Inferior parietal cortex (tissue), 1 donor: Measurements from ENCODE around the gene TBC1D10A.

ENCODE experiments used
- DNase-seq: peaks from one replicate; pipeline ENCODE4 v3.0.0-alpha.2; 2016; ENCODE audit errors: extremely low spot score

The TBC1D10A gene

GRCh38 chr22:30266445-30267381 lies 60.0 kb downstream of the TBC1D10A start, which contains the start of gene OSM:
OSM (minus strand) TSS chr22:30266851; CDS start chr22:30266799, 52 bp downstream.
- no peak for DNase-seq

- no peak for DNase-seq
Observed at GRCh38 chr22:30265823-30266444, 60.8 kb downstream of the TBC1D10A start.

DNA sequence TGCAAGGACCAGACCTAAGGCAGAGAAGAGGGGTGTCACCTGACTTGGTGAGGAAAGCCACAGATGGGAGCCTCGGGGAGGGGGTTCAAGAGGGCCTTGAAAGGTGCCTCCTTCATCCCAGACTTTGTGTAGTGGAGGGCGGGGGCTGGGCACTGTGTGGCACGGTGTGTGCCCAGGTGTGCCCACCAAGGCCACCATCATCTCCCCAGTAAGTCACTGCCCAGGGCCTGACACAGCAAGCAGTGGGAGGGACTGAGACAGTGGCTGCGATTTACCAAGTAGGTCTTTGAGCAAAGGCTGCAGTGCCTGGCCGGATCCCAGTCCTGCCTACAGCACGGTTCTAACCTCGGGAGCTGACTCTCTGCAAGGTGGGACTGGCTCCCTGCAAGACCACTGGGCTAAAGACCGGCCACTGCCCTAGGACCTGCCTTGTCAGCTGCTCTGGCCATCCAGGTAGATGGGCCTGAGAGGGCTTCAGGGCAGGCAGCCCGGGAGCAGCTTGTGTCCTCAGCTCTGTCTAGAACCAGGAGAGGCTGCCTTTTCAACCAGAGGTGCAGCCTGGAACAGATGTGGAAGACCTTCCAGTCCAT lies 61.5 kb downstream of the TBC1D10A start:
- DNase-seq, result no peak

DNA sequence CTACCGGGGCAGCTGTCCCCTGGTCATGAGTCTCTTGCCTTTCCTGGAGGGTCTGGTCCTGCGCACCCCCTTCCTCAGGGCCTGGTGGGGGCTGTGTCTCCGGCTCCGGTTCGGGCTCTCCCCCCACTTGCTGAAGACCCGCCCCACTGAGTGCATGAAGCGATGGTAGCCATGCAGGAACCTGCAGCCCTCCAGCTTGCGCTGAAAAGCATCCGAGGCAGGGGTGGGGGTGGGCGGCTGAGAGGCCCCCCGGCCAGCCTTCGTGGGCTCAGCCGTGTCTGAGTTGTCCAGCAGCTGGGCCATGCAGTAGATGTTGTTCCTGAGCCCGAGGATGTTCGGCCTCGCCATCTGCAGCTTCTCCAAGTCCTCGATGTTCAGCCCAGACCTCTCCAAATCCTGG lies 62.9 kb downstream of the TBC1D10A start:
- no peak for DNase-seq

DNA sequence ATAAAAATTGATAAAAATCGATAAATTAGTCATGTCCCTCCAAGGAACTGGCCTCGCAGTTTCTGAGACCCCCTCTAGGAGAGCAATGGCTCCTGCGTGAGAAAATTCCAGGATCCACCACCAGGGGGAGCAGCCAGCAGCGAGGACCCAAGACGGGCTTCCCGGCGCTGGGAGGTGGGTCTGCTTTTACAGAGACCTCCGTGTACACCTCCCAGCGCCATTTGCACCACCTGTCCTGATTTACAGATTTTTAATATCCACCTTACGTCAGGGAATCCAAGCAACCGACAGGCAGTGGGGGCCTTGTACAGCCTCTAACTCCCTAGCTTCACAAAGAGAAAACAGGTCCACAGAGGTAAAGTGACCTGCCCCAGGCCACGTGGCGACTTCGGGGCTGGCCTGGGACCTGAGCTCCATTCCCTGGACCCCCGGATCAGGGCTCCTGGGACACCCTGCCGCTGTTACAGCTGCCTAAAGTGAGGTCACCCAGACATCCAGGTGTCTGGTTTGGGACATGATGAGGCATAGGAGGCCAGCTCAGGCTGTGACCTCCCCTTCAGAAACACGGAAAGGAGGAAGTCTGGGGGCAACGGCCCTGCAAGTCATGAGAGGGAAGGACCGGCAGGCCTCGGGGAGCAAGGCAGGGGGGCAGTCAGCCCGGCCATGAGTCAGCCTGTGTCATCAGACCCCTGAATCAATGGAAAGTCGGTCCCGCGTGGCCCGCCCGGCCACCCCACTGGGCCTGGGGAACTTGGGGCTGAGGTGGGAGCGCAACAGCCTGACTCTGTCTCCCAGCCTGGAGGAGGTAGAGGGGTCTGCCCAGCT lies 63.6 kb downstream of the TBC1D10A start:
- peak; percentile 71 for DNase-seq

GRCh38 chr22:30262112-30262511 lies 64.6 kb downstream of the TBC1D10A start:
- DNase-seq, result no peak

DNA sequence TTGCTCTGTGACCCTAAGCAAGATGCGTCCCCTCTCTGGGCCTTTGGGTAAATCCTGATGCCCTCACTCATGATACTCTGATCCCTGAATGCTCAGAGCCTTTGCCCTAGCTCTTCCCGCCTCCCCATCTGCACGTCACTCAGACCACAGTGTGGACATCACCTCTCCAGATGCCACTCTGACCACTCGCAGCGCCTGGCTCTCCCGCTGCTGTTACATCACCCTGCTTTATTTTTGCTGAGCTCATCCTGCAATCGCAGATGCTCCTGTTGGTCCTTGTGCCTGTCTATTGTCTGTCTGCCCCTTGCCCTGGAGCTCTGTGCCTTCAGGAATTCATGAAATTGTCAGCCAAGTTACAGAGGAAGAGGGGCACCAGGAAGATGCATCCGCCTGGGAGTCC lies 65.6 kb downstream of the TBC1D10A start:
- no peak for DNase-seq

GRCh38 chr22:30260682-30261081 lies 66.1 kb downstream of the TBC1D10A start:
- DNase-seq, result no peak

- DNase-seq, result no peak
Observed at GRCh38 chr22:30260276-30260675, 66.5 kb downstream of the TBC1D10A start.

GRCh38 chr22:30254314-30254713 lies 72.4 kb downstream of the TBC1D10A start:
- DNase-seq, result no peak

GRCh38 chr22:30253205-30253852 lies 73.4 kb downstream of the TBC1D10A start:
- DNase-seq, result no peak

DNA sequence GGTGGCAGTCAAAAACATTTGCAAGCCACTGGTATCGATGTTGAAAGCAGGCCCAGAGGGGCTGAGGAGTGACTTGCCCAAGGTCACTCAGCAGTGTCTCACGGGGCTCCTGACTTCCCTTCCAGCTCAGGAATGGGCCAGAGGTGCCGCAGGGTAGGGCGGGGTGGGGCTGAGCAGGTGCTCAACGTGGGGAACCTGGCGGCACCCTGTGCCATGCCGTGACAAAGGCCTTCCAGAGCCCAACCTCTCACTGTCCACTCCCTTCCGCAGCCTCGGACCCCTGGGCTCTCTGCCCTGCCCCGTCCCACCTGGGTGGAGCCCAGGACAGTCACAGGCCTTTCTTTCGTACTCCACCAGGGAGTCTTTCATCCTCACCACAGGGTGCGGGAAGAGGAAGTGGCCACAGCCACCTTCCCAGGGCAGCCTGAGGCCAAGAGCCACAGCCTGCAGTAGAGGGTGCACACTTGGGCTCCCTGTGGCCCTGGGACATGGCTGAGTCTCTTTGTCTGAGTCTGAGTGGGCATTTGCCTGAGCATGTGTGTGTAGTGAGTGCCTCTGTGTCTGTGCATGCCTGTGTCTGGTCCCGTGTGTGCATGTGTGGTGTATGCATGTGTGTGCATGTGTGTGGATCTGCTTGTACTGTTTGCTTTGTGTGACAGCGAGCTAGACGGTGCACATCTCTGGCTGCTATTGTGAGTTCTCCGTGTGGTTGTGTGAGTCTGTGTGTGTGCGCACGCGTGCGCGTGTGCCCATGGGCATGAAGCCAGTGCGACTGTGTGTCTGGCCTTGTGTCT lies 74.1 kb downstream of the TBC1D10A start:
- DNase-seq, result no peak

GRCh38 chr22:30251711-30252110 lies 75.0 kb downstream of the TBC1D10A start:
- no peak for DNase-seq

GRCh38 chr22:30250661-30251267 lies 76.0 kb downstream of the TBC1D10A start:
- no peak for DNase-seq

GRCh38 chr22:30250039-30250565 lies 76.6 kb downstream of the TBC1D10A start:
- DNase-seq, result no peak

- DNase-seq, result no peak
Observed at GRCh38 chr22:30249049-30250038, 77.4 kb downstream of the TBC1D10A start.

GRCh38 chr22:30248484-30248883 lies 78.3 kb downstream of the TBC1D10A start:
- no peak for DNase-seq

DNA sequence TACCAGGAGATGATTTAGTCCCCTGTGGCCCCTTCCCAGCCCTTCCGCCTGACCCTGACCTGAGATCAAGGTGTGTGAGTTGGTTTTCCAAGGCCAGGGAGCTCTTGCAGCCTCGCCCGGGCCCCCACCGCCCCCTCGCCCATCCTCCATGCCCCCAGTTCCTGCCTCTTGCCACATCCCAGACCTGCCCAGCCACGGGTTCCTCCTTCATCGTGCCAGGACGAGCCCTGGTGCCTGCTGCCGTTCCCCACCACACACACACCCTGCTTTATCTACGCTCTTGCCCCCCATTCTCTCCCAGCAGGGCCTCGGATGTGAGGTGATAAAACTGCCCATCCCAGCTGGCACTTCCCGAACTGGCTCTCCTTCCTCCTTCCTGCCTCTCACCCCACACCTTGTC lies 78.8 kb downstream of the TBC1D10A start:
- DNase-seq, result no peak
